GM12801 (cell line): ENCODE measurements around the gene OR52K1.

Source experiments
- CTCF ChIP-seq: IDR thresholded peaks from one replicate; pipeline ENCODE4 v1.5.1; 2011; ENCODE audit warnings: control low read depth; ENCODE audit not compliant: insufficient read length; ENCODE audit errors: extremely low read depth

The OR52K1 gene

GRCh38 chr11:4493480-4493818, 11.0 kb downstream of the OR52K1 start:
- TF ChIP-seq CTCF: no peak

GRCh38 chr11:4495487-4495886, 13.0 kb downstream of the OR52K1 start:
- TF ChIP-seq CTCF: no peak

GRCh38 chr11:4495986-4496385, 13.5 kb downstream of the OR52K1 start:
- TF ChIP-seq CTCF: no peak

GRCh38 chr11:4496557-4497248, 14.3 kb downstream of the OR52K1 start:
- TF ChIP-seq CTCF: no peak

GRCh38 chr11:4508886-4509285, 26.4 kb downstream of the OR52K1 start:
- TF ChIP-seq CTCF: no peak

GRCh38 chr11:4511282-4512245, 29.1 kb downstream of the OR52K1 start:
- no peak for TF ChIP-seq CTCF

GRCh38 chr11:4514196-4514595, 31.8 kb downstream of the OR52K1 start:
- no peak for TF ChIP-seq CTCF
